DMS53 treated with DMSO at 0.1 percent for 48 hours (cell line): Measurements from ENCODE around the gene FBXO36.
"Not testable (repeated sequence)": the region's sequence is repeated elsewhere in the genome, so short reads cannot be mapped to it uniquely, and the experiment has no call there.

Experiments used
- DNase-seq: peaks from one replicate; lab custom pipeline; 2025; ENCODE audit not compliant: unreplicated experiment; lab: John Stamatoyannopoulos, UW

FBXO36 gene

DNA sequence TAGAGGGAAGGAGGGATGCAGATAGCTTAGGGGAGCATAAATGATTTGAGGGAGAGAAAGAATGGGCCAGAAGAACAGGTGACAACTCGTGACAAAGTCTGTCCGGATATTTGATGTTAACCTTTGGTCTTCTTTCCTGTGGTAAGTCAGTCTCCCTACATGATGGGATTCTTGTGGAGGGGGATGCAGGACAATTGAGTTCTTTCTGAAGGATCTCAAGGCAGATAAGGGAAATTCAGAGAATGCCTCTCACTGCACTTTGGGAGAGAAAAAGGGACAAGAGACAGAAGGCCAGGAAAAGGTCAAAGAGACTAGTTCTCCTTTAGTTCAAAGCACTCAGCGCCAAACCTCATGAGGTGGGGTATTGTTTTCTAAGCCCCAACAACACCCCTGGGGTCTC, 34.2 kb downstream of the FBXO36 start:
- no peak for DNase-seq

DNA sequence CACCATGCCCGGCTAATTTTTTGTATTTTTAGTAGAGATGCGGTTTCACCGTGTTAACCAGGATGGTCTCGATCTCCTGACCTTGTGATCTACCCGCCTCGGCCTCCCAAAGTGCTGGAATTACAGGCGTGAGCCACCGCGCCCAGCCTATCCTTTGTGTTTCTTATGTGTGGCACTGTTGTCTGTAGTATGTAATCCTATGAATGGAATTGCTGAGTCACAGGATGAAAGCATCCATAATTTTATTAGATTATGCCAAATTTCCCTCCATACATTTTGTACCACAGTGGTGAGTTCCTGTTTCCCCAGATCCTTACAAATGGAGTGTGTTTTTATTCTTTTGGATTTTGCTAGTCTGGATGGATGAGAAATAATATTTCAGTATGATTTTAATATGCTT, 41.3 kb downstream of the FBXO36 start:
- not testable (repeated sequence) for DNase-seq

DNA sequence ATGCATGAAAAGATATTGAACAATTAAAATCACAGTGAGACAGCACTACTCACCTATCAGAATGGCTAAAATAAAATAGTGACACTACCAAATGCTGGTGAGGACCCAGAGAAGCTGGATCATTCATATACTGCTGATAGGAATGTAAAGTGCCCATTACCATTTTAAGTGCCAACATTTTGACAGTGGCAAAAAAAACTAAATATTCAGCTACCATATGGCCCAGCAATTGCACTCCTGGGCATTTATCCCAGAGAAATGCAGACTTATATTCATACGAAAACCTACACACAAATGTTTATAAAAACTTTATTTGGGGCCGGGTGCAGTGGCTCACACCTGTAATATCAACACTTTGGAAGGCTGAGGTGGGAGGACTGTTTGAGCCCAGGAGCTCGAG, 47.6 kb downstream of the FBXO36 start:
- no peak for DNase-seq

DNA sequence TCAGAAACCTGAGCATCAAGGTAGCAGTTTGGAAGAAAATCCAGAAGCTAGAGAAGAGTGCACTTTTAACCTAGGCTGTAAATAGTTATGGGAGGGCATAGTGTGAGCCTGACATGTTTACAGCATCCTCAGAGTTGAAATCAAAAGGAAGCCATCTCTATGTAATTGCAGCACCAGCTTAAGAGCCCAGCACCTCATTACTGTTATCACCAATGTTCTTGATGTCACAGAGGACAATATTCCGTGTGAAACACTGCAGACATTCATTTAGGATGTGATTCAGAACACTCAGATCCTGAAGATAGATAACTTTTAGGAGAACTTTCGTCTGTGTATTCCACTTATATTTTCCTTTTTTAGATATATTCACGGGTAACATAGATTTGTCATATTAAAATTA, 48.1 kb downstream of the FBXO36 start:
- DNase-seq: no peak

DNA sequence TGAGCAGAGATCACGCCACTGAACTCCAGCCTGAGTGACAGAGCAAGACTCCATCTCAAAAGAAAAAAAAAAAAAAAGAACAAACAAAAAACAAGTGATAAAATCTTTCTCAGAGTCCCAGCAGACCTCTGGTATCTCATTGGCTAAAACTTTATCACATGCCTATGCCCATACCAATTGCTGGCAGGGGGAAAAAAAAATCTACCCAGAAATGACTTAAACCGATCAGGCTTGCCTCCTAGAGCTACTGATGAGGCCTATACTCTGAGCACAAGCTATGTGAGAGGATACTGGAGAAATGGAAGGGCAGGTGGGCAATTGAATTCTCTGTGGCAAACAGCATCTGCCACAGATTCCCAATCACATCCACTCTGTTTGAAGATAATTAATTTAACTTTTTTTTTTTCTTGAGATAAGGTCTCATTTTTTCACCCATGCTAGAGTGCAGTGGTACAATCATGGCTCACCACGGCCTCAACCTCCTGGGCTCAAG, 49.0 kb downstream of the FBXO36 start:
- no peak for DNase-seq

DNA sequence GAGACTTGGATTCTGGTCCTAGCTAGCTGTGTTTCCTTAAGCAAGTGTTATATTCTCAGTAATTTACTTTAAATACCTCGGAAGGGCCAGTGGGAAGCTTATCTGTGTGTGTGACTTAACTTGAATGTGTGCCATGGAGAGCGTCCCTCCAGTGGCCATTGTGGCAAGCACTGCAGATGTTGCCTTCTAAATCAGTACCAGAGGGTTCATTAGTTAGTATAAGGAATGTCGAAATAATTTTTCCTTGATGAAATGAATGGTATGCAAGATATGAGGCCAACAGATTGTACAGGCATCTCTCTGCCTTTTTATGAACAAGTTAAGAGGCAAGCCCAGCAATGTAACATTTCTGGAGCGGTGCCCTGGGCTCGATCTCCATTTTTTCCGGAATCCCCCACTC, 52.0 kb downstream of the FBXO36 start:
- DNase-seq: no peak

DNA sequence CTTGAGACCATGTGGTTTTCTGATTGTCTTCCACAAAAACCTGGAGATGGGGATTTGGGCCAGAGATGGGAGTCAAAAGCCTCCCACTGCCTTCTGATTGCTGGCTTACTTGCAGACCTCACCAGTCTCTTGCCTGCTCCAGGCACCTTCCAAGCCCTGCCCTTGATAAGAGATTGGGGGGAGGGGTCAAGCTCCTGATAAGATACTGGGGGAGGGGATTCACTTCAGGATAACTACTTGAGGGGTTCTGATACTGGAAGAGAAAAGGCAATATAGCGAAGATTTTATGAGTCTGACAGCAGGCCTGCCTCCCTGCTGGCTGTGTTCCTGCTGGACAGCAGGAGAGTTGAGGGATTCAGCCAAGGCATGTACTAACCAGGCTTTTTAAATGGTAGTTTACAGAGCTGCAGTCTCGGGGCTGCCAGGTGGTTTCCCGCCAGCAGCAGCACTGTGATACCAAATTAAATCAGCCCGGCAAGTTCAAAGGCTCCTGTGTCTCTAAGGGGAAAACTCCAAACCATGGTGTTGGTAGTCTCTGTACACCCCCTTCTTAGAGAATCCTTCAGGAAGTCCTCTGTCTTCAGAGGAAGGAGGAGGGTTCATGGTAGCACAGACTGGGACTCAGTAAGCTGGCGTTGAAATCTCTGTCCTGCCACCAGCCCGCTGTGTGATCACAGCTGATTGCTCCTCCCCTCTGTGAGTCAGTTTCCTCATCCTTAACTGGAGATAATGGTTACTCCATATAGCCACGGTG, 58.3 kb downstream of the FBXO36 start:
- DNase-seq: no peak

DNA sequence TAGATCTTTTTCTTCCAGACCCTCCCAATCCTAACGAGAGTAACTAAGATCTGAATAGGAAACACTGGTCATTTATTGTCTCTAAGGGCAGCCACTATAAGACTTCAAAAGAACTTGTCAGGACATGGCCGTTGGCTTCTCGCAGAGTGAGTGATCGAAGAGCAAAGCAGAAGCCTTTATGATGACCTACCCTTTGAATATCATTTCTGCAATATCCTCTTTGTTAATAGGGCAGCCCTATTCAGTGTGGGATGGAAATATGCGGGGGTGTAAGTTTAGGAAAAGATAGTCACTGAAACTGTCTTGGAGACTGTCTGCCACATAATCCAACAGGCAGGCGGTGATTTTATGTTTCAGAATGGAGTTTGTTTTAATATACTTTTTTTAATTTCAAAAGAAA, 70.9 kb downstream of the FBXO36 start:
- no peak for DNase-seq

DNA sequence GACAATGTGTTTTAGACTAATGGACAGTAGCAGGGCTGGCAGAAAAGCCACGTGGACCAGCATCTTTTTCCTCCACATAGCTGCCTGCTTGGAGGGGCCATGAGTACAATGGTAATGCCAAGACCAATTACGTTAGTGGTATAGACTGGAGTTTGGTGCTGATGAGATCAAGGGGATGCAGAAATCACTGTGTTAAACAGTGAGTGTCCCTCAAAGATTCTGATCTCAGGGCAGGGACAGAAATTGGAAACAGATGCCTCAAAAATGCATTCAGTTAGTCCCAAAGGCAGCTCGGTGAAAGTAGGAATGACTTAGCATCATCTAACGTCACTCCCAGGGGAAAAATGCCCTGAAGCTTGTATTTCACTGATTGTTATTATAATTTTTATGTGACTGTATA, 74.0 kb downstream of the FBXO36 start:
- DNase-seq: no peak

DNA sequence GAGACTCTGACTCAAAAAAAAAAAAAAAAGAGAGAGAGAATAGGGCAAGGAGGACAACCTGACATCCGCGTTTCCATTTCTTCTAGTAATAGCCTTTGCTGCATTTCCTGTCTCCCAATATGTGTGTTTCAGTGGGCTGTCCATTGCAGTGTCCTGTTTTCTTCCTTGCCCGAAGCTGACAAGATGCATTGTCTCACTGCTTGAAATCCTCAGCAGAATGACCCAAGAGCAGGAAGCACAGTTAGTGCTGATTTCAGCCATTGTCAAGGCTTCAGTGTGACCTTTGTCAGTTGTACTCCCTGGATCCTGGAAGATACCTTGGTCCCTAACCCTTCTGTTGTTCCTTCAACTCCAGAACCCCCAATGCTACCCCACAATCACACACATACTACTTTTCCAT, 75.3 kb downstream of the FBXO36 start:
- DNase-seq: no peak

DNA sequence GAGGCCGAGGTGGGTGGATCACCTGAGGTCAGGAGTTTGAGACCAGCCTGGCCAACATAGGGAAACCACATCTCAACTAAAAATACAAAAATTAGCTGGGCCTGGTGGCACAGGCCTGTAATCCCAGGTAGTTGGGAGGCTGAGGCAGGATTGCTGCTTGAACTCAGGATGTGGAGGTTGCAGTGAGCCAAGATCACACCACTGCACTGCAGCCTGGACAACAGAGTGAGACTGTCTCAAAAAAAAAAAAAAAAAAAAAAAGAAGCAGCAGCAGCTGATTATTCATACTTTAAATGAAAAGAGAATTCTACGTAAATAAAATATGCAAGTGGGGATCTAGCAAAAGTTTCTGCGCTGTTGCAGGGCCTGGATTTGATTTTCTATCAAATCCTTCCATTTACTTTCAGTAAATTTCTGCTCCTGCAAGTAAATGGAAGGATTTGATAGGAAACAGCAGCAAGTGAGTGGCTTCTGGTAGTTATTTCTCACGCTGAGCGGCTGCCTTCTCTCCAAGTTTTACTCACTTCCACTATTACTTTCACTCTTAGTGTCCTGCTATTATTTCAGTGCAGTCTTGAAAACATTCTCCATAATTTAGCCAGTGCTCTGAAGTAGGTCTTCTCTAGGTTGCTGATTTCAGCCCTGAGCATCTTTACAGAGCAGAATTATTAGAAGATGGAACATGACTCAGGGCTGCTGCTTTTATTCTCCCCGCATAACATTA, 78.0 kb downstream of the FBXO36 start:
- DNase-seq: no peak

DNA sequence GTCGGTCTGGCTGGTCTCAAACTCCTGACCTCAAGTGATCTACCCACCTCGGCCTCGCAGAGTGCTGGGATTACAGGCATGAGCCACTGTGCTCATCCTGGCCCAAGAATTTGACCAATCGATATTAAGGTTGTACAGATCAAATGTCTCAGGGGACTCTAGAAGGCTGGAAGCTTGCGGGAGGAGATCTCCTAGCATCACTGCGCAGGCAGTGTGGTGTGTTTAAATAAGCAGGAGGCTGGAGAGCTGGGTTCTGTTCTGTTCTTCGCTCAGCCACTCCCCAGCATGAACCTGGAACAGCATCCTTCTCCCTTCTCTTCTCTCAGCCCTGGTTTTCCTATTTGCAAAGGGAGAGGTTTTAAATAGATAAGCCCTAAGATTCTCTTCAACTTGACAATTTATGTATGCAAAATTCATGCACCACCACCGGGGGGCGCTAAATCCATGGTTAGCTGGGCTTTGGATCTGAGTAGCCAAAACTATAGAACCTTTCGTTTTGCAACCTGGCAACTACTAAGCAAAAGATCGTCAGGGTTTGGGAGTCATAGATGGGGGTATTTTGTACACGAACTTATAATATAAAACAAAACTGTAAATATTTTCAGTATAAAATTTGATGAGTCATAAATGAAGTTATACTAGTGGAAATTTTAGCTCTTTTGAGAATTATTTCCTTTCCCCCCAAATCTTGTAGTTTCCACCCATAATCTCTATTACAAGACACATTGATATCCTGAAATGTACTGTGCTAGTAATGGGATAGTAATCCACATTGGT, 85.8 kb downstream of the FBXO36 start:
- peak; percentile 32 for DNase-seq

DNA sequence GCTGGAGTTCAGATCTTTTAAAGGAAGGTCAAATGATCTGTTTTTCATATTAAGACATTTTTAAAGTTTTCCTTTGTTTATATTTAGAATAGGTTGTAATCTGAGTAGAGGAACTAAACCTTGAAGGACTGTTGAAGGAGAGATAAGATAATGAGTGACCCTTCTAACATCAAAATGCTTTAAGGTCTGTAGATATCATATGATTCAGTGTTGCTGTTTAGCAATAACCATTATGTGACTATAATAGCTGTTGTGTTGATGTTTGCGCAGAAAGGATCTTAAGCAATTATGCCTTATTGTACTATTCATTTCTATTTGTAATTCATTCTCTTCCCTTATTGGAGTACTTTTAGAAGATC, 86.4 kb downstream of the FBXO36 start:
- no peak for DNase-seq

DNA sequence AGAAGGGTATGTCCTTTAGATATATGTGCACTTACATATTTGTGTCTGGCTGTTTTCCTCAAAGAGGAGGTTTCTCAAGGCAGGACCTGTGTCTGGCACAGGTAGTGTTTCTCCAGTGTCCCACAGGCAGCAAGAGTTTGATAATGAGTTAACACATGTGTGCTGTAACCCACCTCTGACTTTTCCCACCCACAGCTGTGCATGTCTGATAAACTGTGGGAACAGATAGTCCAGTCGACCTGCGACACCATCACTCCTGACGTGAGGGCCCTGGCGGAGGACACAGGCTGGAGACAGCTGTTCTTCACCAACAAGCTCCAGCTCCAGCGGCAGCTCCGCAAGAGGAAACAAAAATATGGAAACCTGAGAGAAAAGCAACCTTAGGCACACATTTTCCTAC, 88.2 kb downstream of the FBXO36 start:
- no peak for DNase-seq

DNA sequence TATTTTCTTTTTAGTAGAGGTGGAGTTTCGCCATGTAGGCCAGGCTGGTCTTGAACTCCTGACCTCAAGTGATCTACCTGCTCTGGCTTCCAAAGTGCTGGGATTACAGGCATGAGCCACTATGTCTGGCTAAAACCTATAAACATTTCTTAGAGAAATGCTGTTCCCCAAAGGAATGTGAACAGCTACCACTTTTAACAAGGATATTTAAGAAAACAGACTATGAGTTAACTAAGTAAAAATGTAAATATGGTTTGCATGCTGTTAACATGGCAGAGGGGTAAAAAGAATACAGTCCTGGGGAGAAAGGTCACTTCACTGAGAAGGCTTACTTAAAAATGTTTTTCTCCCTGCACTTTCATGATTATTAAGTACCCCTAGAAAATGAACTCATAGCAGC, 89.3 kb downstream of the FBXO36 start:
- no peak for DNase-seq

DNA sequence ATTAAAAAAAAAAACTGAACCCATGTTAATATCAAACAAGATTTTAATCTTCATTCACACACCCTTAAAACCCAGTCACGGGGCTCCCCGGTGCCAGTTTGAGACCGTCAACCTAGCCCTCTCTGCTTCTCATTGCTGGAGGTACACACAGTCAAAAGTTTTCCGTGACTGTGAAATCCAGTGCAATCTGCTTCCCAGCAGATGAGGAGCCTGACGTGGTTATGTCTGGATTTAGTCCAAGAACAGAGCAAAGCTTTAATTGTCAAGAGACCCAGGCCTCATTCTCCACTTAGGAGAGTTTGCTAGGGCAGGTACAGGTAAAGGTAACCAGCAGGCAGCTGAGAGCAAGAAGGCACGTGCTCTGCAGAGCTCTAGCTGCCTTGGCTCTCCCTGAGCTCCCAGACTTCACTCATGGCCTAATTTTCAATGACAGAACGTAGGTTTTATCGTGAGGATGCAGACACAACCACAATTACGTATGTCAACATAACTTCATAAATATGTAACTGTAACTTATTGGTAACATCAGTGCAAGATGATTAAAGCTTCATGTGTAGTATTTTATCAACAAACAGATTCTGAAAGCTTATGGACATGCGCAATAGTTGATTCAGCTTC, 90.1 kb downstream of the FBXO36 start:
- no peak for DNase-seq

DNA sequence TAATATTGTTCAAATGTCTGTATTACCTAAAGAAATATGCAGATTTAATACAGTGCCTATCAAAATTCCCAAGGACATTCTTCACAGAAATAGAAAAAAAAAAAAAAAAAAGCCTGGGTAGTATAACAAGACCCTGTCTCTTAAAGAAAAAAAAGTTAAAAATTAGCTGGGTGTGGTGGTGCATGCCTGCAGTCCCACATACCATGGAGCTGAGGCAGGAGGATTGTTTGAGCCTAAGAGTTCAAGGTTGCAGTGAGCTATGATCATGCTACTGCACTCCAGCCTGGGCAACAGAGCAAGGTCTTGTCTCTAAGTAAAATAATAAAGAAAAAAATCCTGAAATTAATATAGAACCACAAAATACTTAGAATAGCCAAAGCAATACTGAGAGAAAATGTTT, 94.5 kb downstream of the FBXO36 start:
- no peak for DNase-seq

DNA sequence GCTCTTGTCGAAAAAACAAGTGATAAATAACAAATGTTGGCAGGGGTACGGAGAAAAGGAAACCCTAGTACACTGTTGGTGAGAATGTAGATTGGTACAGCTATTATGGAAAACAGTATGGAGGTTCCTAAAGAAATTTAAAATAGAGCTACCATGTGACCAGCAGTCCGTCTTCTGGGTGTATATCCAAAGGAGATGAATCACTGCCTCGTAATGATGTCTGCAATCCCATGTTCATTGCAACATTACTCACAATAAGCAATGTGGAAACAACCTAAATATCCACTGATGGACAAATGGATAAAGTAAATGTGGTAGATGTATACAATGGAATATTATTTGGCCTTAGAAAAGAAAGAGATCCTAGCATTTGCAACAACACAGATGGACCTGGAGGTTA, 95.8 kb downstream of the FBXO36 start:
- DNase-seq: no peak

DNA sequence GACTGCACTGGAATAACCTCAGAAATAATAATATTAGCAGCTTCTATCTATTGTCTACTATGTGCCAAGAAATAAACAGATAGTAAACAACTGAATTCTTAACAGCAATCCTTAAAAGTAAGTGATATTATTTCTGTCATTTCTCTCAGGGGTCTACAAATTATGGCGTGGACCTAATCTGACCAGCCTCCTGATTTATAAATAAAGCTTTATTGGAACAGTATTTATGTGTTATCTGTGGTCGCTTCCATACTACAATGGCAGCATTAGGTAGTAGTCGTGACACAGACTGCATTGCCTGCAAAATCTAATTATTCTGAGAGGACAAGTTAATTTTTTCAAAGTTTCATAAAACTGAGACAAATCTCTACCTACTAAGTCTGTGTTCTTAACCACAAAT, 97.4 kb downstream of the FBXO36 start:
- DNase-seq: no peak

DNA sequence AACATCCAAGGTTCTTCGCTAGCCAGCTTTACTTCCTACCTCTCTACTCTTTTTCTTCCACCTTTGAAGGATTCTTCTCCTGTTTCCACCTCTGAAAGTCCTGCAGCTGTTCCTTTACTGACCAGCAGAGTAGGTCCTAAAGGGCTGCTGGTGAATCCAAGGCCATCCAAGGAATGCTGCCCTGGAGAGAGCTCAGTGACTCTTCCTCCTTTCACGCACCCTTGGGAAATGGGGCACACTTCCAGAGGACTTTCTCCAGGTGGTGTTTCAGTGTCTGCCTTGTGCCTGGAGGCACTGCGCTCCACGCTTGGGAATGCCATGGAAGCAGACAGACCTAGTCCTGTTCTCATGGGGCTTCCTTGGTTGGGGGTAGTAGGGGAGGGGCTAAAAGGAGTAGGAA, 101.0 kb downstream of the FBXO36 start:
- DNase-seq: no peak

DNA sequence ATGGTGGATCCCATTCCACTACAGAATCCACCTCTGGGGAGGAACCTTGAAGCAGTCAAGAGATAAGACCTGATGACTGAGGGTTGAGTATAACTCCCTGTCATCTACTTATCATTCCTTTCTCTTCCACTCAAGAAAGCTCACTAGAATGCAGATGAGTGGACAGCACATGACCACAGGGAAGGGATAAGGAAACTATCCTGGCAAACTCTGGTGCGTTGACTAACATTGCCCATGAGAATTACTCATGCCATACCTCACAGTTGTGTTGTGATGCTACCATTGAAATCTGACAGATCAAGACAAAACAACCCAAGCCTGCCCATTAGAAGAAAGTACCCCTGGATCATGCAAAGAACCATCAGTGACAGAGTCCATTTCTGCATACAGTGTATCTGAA, 119.9 kb downstream of the FBXO36 start:
- no peak for DNase-seq

DNA sequence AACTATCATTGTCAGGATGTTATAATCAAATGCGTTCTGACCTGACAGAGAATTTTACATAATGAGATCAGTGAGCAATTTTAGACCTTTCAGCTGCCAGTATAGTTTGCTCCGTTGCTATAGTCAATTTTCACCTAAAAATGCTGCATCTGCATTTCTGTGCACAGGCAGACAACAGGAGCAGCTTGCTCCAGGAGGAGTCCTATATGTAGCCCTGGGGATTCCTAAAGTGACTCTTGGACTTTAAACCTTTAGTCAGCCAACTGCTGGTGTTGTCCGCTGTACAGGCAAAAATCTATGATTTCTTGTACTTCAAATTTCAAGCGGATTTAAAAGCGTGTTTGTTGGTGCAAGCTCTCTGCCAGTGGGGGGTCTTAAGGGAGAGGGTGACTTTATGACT, 120.7 kb downstream of the FBXO36 start:
- DNase-seq: no peak
